T-helper 22 cell (primary cell): ENCODE measurements around the gene UMAD1.
"Not testable (repeated sequence)": the region's sequence is repeated elsewhere in the genome, so short reads cannot be mapped to it uniquely, and the experiment has no call there.

Source experiments
- DNase-seq: peaks from one replicate; pipeline ENCODE4 v3.0.0-alpha.2; 2020; ENCODE audit warnings: low read depth

The UMAD1 gene

GRCh38 chr7:7803715-7804178 lies 163.2 kb downstream of the UMAD1 start:
- no peak for DNase-seq

GRCh38 chr7:7804822-7805221 lies 164.3 kb downstream of the UMAD1 start:
- DNase-seq = not testable (repeated sequence)

GRCh38 chr7:7805511-7806153 lies 165.1 kb downstream of the UMAD1 start:
- no peak for DNase-seq

GRCh38 chr7:7808156-7808555 lies 167.6 kb downstream of the UMAD1 start:
- no peak for DNase-seq

- DNase-seq = no peak
Observed at GRCh38 chr7:7808626-7809025, 168.1 kb downstream of the UMAD1 start.

GRCh38 chr7:7810380-7810779 lies 169.8 kb downstream of the UMAD1 start:
- no peak for DNase-seq

- no peak for DNase-seq
Observed at GRCh38 chr7:7810826-7811225, 170.3 kb downstream of the UMAD1 start.

- DNase-seq = no peak
Observed at GRCh38 chr7:7812112-7812511, 171.6 kb downstream of the UMAD1 start.

GRCh38 chr7:7815395-7815794 lies 174.8 kb downstream of the UMAD1 start:
- DNase-seq = no peak

- DNase-seq = no peak
Observed at GRCh38 chr7:7816084-7816483, 175.5 kb downstream of the UMAD1 start.

- DNase-seq = no peak
Observed at GRCh38 chr7:7816816-7817536, 176.4 kb downstream of the UMAD1 start.

GRCh38 chr7:7817748-7818147 lies 177.2 kb downstream of the UMAD1 start:
- no peak for DNase-seq

- DNase-seq = not testable (repeated sequence)
Observed at GRCh38 chr7:7818179-7818578, 177.6 kb downstream of the UMAD1 start.

- DNase-seq = no peak
Observed at GRCh38 chr7:7819442-7820247, 179.1 kb downstream of the UMAD1 start.

GRCh38 chr7:7820409-7820808 lies 179.9 kb downstream of the UMAD1 start:
- DNase-seq = no peak

GRCh38 chr7:7820939-7821338 lies 180.4 kb downstream of the UMAD1 start:
- no peak for DNase-seq

- no peak for DNase-seq
Observed at GRCh38 chr7:7821517-7821916, 181.0 kb downstream of the UMAD1 start.

- DNase-seq = not testable (repeated sequence)
Observed at GRCh38 chr7:7825294-7825693, 184.7 kb downstream of the UMAD1 start.

- no peak for DNase-seq
Observed at GRCh38 chr7:7829667-7830066, 189.1 kb downstream of the UMAD1 start.

GRCh38 chr7:7830122-7830878 lies 189.7 kb downstream of the UMAD1 start:
- DNase-seq = no peak

- DNase-seq = no peak
Observed at GRCh38 chr7:7832518-7832917, 192.0 kb downstream of the UMAD1 start.

- DNase-seq = no peak
Observed at GRCh38 chr7:7834761-7835160, 194.2 kb downstream of the UMAD1 start.
